Mesenchymal stem cell (in vitro differentiated cells and primary cell): ENCODE data around the gene MCCD1.

ENCODE experiments used
- DNase-seq: peaks from one replicate; pipeline ENCODE4 v3.0.0-alpha.2; 2013
- H2AFZ ChIP-seq: one replicate; pipeline ENCODE4 v1.6.1; 2013; ENCODE audit warnings: low read depth, mild to moderate bottlenecking, control low read depth, inconsistent platforms, low read length, moderate library complexity
- H2AK5ac ChIP-seq: 2 replicates; pipeline ENCODE4 v1.6.1; 2013; ENCODE audit warnings: low read length, moderate library complexity, mild to moderate bottlenecking, inconsistent platforms; ENCODE audit not compliant: severe bottlenecking
- H2BK120ac ChIP-seq: one replicate; pipeline ENCODE4 v1.6.1; 2013; ENCODE audit warnings: low read depth, mild to moderate bottlenecking, inconsistent platforms, low read length, moderate library complexity
- H2BK12ac ChIP-seq, 2 experiments: one replicate each; pipeline ENCODE4 v1.6.1; 2013; ENCODE audit warnings: inconsistent platforms in 2 of 2, low read length in 2 of 2, mild to moderate bottlenecking in 2 of 2, moderate library complexity in 2 of 2, control low read depth in 1 of 2
- H2BK15ac ChIP-seq: one replicate; pipeline ENCODE4 v1.6.1; 2013; ENCODE audit warnings: mild to moderate bottlenecking, low read depth, inconsistent platforms; ENCODE audit not compliant: poor library complexity, severe bottlenecking
- H2BK5ac ChIP-seq: 2 replicates; pipeline ENCODE4 v1.6.1; 2013; ENCODE audit warnings: low read depth, mild to moderate bottlenecking, low read length, control low read depth, inconsistent platforms; ENCODE audit not compliant: poor library complexity, severe bottlenecking
- H3K14ac ChIP-seq, 2 experiments: one replicate each; pipeline ENCODE4 v1.6.1; 2013; ENCODE audit warnings: inconsistent platforms in 2 of 2, low read length in 2 of 2, control low read depth in 1 of 2, mild to moderate bottlenecking in 1 of 2, moderate library complexity in 1 of 2
- H3K18ac ChIP-seq, 2 experiments: one replicate each; pipeline ENCODE4 v1.6.1; 2013; ENCODE audit warnings: inconsistent platforms in 2 of 2, low read length in 2 of 2, control low read depth in 1 of 2, low read depth in 1 of 2, mild to moderate bottlenecking in 1 of 2
- H3K23ac ChIP-seq, 2 experiments: one replicate each; pipeline ENCODE4 v1.6.1; 2013; ENCODE audit warnings: inconsistent platforms in 2 of 2, low read length in 2 of 2, mild to moderate bottlenecking in 2 of 2, moderate library complexity in 2 of 2, control low read depth in 1 of 2
- H3K27ac ChIP-seq: 2 replicates; pipeline ENCODE4 v1.5.1; 2013; ENCODE audit warnings: mild to moderate bottlenecking, moderate library complexity, low read length, control low read depth, inconsistent platforms; ENCODE audit not compliant: poor library complexity, severe bottlenecking
- H3K27me3 ChIP-seq, 2 experiments: 2 replicates each; pipeline versions ENCODE4 v1.6.1 to v1.7.0; 2013; ENCODE audit warnings: low read length in 2 of 2, mild to moderate bottlenecking in 2 of 2, moderate library complexity in 2 of 2, control low read depth in 1 of 2, inconsistent platforms in 1 of 2; ENCODE audit not compliant: control insufficient read depth in 1 of 2, insufficient read depth in 1 of 2
- H3K36me3 ChIP-seq, 2 experiments: 2 replicates each; pipeline versions ENCODE4 v1.6.1 to v1.7.0; 2013; ENCODE audit warnings: low read length in 2 of 2, control low read depth in 1 of 2, inconsistent platforms in 1 of 2, low read depth in 1 of 2, mild to moderate bottlenecking in 1 of 2; ENCODE audit not compliant: insufficient read depth in 2 of 2, control insufficient read depth in 1 of 2
- H3K4ac ChIP-seq, 2 experiments: one replicate each; pipeline ENCODE4 v1.6.1; 2013; ENCODE audit warnings: inconsistent platforms in 2 of 2, low read length in 2 of 2, mild to moderate bottlenecking in 2 of 2, moderate library complexity in 2 of 2, control low read depth in 1 of 2, low read depth in 1 of 2
- H3K4me1 ChIP-seq: 2 replicates; pipeline ENCODE4 v1.6.1; 2013; ENCODE audit warnings: low read depth, low read length, control low read depth; ENCODE audit not compliant: control insufficient read depth, insufficient read depth
- H3K4me2 ChIP-seq: 2 replicates; pipeline ENCODE4 v1.6.1; 2013; ENCODE audit warnings: low read length, mild to moderate bottlenecking, inconsistent platforms; ENCODE audit not compliant: poor library complexity, severe bottlenecking
- H3K4me3 ChIP-seq, 2 experiments: 2 replicates each; pipeline versions ENCODE4 v1.5.1 to v1.7.0; 2013; ENCODE audit warnings: low read length in 2 of 2, mild to moderate bottlenecking in 2 of 2, control low read depth in 1 of 2, low read depth in 1 of 2; ENCODE audit not compliant: insufficient read depth in 1 of 2
- H3K79me1 ChIP-seq: replicated peaks from 2 replicates; pipeline ENCODE4 v1.6.1; 2013; ENCODE audit warnings: mild to moderate bottlenecking, control low read depth, low read length, inconsistent platforms; ENCODE audit not compliant: poor library complexity, severe bottlenecking
- H3K9ac ChIP-seq: 2 replicates; pipeline ENCODE4 v1.7.0; 2013; ENCODE audit warnings: mild to moderate bottlenecking, low read length, moderate library complexity
- H3K9me3 ChIP-seq: 2 replicates; pipeline ENCODE4 v1.7.0; 2013; ENCODE audit warnings: mild to moderate bottlenecking, low read length; ENCODE audit not compliant: control insufficient read depth
- H4K8ac ChIP-seq: one replicate; pipeline ENCODE4 v1.6.1; 2013; ENCODE audit warnings: inconsistent platforms, mild to moderate bottlenecking, low read length, moderate library complexity
- H4K91ac ChIP-seq: one replicate; pipeline ENCODE4 v1.6.1; 2013; ENCODE audit warnings: mild to moderate bottlenecking, low read length, inconsistent platforms
- WGBS: methylation state at CpG from one replicate; pipeline ENCODE4 v1.1.7; 2013; ENCODE audit warnings: mixed read lengths; 5-methylcytosine and 5-hydroxymethylcytosine counted together

MCCD1 gene

GRCh38 chr6:31545291-31545690, 16.5 kb downstream of the MCCD1 start:
- no peak overlapping the region for H2BK120ac ChIP-seq
- no peak overlapping the region for H3K14ac ChIP-seq
- H3K4me3 ChIP-seq, result no peak overlapping the region
- H3K23ac ChIP-seq, result no peak overlapping the region
- no peaks in the 10 kb centered on the region for H3K9me3 ChIP-seq
- H3K9ac ChIP-seq, result peak overlapping the region; percentile 95
- no peak overlapping the region for H3K4ac ChIP-seq
- no peak overlapping the region for H2BK5ac ChIP-seq
- DNase-seq, result no peak
- H2AK5ac ChIP-seq, result no peak overlapping the region
- H4K8ac ChIP-seq, result no peak overlapping the region
- H4K91ac ChIP-seq, result no peak overlapping the region
- H2BK15ac ChIP-seq, result no peak overlapping the region
- H3K4me2 ChIP-seq, result no peak overlapping the region
- H3K27me3 ChIP-seq, result no peaks in the 10 kb centered on the region
- H2BK12ac ChIP-seq, result no peak overlapping the region
- H3K4me1 ChIP-seq, result peaks cover 18% of the 10 kb centered on the region
- H2AFZ ChIP-seq, result no peak overlapping the region
- H3K27ac ChIP-seq, result no peak overlapping the region
- no peak overlapping the region for H3K18ac ChIP-seq
- H3K79me1 ChIP-seq, result peaks cover 27% of the 10 kb centered on the region
- 86% methylated on average over 6 of the region's 7 CpGs for WGBS
- H3K36me3 ChIP-seq, result peaks cover 7 to 26% of the 10 kb centered on the region in 2 experiments

DNA sequence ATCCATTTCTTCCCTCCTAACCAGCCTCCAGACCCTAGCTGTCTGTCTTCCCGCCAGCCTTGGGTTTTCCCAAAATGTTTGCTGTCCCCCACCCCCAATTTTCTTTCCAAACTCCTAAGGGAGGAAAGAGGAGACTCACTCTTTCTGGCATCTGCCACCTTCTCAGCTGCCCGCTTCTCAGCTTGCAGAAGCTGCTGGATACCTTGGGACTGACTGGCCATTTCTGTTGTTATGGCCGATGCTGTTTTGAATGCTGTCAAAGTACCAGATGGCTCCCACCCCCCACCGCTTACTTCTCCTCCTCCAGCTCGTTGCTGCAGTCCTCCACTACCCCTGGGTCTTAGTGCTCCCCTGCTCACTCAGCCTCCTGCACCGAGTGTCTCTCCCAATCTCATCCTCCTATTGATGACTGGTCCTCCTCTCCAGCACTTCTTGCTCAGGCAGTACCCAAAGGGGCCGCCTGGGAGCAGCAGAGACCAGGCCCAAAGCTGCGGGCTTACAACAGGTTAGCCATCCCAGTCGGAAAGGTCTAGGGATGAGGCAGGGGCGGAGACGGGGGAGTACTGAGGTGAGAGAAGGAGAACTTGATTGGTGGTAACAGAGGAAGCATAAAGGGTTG, 17.7 kb downstream of the MCCD1 start, which contains the start of gene ATP6V1G2:
ATP6V1G2 (minus strand) TSS at position 270 of the 619 bp plus-strand sequence; CDS start at position 221, 49 bp downstream.
- 7% methylated on average over 11 of the region's 11 CpGs for WGBS
- no peak within 1 kb of the TSS for H2BK5ac ChIP-seq
- H2BK120ac ChIP-seq, result no peak within 1 kb of the TSS
- H3K18ac ChIP-seq, result peak within 1 kb of the TSS in 1 of 2 experiments; percentile 12
- peak within 1 kb of the TSS; percentile 9 to 31 for H2BK12ac ChIP-seq
- H3K79me1 ChIP-seq, result peaks cover 35% of the 10 kb centered on the region
- H3K4me1 ChIP-seq, result peaks cover 17% of the 10 kb centered on the region
- H3K36me3 ChIP-seq, result peaks cover 16 to 34% of the 10 kb centered on the region in 2 experiments
- H3K14ac ChIP-seq, result no peak within 1 kb of the TSS
- H4K91ac ChIP-seq, result peak within 1 kb of the TSS; percentile 4
- H2AK5ac ChIP-seq, result peak within 1 kb of the TSS; percentile 41
- H2BK15ac ChIP-seq, result no peak within 1 kb of the TSS
- peak within 1 kb of the TSS; percentile 44 to 77 for H3K4me3 ChIP-seq
- H3K27me3 ChIP-seq, result no peaks in the 10 kb centered on the region
- DNase-seq, result peak; percentile 92
- no peaks in the 10 kb centered on the region for H3K9me3 ChIP-seq
- peak within 1 kb of the TSS; percentile 82 for H3K4me2 ChIP-seq
- H3K9ac ChIP-seq, result peak within 1 kb of the TSS; percentile 95
- no peak within 1 kb of the TSS for H2AFZ ChIP-seq
- H3K4ac ChIP-seq, result peak within 1 kb of the TSS in 1 of 2 experiments; percentile 56
- H3K27ac ChIP-seq, result peak within 1 kb of the TSS; percentile 75
- peak within 1 kb of the TSS; percentile 75 for H4K8ac ChIP-seq
- no peak within 1 kb of the TSS for H3K23ac ChIP-seq

GRCh38 chr6:31546958-31547726, 18.4 kb downstream of the MCCD1 start, which contains the start of gene NFKBIL1:
TSS of gene NFKBIL1 (plus strand) at chr6:31547608. CDS start at chr6:31547695, 87 bp downstream.
- Histone ChIP-seq H4K8ac (peak within 1 kb of the TSS; percentile 98), H2AK5ac (peak within 1 kb of the TSS; percentile 54), H3K18ac (peak within 1 kb of the TSS; percentile 52 to 55)

More at GRCh38 chr6:31546958-31547726, 18.4 kb downstream of the MCCD1 start, which contains the start of gene NFKBIL1:
- Histone ChIP-seq H3K4ac (peak within 1 kb of the TSS; percentile 5 to 92), H3K27me3 (no peaks in the 10 kb centered on the region), H2BK5ac (no peak within 1 kb of the TSS), H3K27ac (peak within 1 kb of the TSS; percentile 75), H2AFZ (no peak within 1 kb of the TSS), H2BK15ac (peak within 1 kb of the TSS; percentile 60), H3K9me3 (no peaks in the 10 kb centered on the region), H4K91ac (peak within 1 kb of the TSS; percentile 96), H3K36me3 (peaks cover 21 to 34% of the 10 kb centered on the region in 2 experiments), H3K4me2 (peak within 1 kb of the TSS; percentile 82), H3K79me1 (peaks cover 35% of the 10 kb centered on the region), H2BK120ac (peak within 1 kb of the TSS; percentile 52), H3K4me1 (peaks cover 17% of the 10 kb centered on the region), H3K9ac (peak within 1 kb of the TSS; percentile 95), H3K4me3 (peak within 1 kb of the TSS; percentile 44 to 77), H3K14ac (no peak within 1 kb of the TSS), H3K23ac (no peak within 1 kb of the TSS), H2BK12ac (peak within 1 kb of the TSS; percentile 57 to 75)
- WGBS, result under 1% methylated on average over 17 of the region's 25 CpGs
- peak; percentile 98 for DNase-seq
